Stimulated activated CD4-positive, alpha-beta T cell treated with anti-CD3 and anti-CD28 coated beads, Interleukin-15, amount 100 ng/mL, for 1 hour (primary cell): Measurements from ENCODE around the gene SPEN.
"Not testable (repeated sequence)": the region's sequence is repeated elsewhere in the genome, so short reads cannot be mapped to it uniquely, and the experiment has no call there.

ENCODE experiments used
- DNase-seq, 2 donors: peaks; one replicate each; pipeline ENCODE4 v3.0.0-alpha.2; 2020; ENCODE audit warnings: low read depth in 1 of 2, low spot score in 1 of 2

The SPEN gene, protein sequence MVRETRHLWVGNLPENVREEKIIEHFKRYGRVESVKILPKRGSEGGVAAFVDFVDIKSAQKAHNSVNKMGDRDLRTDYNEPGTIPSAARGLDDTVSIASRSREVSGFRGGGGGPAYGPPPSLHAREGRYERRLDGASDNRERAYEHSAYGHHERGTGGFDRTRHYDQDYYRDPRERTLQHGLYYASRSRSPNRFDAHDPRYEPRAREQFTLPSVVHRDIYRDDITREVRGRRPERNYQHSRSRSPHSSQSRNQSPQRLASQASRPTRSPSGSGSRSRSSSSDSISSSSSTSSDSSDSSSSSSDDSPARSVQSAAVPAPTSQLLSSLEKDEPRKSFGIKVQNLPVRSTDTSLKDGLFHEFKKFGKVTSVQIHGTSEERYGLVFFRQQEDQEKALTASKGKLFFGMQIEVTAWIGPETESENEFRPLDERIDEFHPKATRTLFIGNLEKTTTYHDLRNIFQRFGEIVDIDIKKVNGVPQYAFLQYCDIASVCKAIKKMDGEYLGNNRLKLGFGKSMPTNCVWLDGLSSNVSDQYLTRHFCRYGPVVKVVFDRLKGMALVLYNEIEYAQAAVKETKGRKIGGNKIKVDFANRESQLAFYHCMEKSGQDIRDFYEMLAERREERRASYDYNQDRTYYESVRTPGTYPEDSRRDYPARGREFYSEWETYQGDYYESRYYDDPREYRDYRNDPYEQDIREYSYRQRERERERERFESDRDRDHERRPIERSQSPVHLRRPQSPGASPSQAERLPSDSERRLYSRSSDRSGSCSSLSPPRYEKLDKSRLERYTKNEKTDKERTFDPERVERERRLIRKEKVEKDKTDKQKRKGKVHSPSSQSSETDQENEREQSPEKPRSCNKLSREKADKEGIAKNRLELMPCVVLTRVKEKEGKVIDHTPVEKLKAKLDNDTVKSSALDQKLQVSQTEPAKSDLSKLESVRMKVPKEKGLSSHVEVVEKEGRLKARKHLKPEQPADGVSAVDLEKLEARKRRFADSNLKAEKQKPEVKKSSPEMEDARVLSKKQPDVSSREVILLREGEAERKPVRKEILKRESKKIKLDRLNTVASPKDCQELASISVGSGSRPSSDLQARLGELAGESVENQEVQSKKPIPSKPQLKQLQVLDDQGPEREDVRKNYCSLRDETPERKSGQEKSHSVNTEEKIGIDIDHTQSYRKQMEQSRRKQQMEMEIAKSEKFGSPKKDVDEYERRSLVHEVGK (N-terminal part only)

DNA sequence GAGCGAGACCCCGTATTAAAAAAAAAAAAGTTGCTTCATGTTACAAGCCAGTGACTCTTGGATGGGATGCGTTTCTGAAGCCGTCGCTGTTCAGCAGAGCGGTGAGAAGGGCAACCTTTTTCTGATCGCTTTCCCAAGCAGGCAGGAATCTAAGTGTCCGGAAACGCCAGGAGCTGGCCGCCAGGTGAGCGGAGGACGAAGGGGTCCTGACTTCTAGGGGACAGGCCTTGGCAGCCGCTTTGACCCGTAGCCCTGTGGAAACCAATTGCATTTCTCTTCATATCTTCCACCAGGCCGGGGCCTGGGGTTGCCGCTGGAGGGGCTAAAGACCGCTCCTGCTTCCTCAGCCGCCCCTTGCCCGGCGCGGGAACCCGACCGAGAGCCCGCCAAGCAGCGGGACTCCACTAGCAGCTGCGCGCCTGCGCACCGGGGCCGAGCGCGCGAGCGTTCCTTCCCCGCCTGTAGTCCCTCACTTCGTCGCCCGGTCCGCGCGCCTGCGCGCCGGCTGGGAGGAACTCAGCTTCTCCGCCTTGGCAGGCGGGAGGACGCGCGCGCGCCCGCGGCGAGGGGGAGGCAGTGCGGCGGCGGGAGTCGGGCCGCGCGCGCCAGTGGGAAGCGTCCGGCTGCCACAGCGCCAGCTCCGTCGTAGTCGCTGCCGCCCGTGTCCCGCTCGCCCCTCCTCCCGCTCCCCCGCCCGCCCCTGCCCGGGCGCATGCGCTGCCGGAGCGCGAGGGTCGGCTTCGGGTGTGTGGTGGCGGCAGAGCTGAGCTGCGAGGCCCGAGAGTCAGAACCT, at the start of gene SPEN:
SPEN (plus strand) TSS at position 608 of the 793 bp plus-strand sequence. CDS start 361 bp downstream, outside the sequence.
- peak; percentile 97 for DNase-seq

DNA sequence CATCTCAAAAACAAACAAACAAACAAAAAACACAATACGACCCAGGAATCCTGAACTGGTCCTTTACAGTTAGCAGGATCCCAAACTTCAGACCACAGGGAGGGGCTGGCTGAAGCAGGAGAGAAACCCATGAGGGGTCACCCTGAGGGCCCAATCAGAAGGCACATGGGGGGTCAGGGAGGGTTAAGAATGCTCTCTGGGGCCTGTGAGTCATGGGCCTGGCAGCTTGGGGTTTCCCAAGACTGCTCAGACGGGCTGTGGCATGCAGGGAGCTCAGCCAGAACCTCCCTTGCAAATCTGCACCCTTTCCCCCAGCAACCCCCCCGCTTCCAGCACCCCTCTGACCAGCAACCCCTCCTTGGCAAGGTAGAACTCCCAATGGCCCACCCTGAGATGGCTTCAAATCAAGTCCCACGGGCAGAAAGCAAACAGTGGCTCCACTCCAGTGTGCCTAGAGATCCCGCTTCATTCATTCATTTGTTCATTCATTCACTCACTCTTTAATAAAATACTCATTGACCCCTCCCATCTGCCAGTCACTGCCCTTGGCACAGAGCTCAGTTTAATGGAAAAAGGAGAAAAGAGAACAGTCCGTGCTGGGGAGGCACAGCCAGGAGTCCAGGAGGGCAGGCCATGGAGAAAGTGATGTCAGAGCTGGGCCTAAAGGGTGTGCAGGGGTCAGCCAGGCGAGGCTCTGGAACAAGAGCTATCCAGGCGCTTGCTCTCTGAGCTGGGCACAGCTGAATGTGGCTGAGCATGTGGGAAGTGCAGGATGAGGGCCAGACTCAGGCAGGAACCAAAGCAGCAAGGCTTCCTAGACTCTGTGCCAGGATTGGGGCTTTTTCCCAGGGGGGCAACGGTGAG, 48.3 kb upstream of the SPEN start:
- no peak for DNase-seq

DNA sequence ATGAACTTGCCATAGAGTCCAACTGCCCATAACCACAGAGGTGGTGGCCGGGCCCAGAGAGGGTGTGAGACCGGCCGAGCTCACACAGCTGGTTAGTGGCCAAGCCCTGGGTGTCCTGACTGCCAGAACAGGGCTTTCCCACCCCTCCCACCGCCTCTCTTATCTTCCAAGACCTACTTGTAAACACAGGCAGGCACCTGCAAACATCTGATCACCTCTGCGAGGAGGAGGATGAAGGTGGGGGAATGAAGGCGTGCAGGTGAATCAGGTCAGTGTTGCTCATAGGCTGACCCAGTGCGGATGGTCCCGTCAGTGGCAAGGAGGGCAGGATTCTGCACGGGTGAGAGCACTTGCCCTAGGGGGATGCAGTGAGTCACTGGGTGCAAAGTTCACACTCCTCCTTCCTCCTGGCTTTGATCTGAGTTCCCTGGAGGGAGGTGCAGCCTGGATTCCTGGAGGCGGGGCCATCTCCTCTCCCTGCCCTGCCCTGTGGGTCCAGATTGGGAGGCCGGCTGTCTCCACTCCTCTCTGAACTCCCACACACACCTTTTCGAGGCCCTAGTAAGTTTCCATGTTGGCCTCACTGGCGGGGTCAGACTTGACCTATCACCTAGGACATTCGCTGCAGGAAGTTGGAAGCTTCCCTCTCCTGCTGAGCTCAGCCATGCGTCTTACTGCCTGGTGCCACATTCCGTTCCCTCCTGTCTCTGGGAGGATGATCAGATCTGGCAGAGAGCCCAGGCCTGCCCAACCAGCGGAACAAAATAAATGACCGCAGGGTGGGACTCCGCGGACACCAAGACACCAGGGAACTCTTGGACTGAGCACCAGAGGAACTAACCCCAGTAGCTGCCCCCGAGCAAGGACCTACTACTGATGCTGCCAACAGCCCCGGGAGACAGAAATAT, 47.3 kb upstream of the SPEN start:
- DNase-seq: no peak

DNA sequence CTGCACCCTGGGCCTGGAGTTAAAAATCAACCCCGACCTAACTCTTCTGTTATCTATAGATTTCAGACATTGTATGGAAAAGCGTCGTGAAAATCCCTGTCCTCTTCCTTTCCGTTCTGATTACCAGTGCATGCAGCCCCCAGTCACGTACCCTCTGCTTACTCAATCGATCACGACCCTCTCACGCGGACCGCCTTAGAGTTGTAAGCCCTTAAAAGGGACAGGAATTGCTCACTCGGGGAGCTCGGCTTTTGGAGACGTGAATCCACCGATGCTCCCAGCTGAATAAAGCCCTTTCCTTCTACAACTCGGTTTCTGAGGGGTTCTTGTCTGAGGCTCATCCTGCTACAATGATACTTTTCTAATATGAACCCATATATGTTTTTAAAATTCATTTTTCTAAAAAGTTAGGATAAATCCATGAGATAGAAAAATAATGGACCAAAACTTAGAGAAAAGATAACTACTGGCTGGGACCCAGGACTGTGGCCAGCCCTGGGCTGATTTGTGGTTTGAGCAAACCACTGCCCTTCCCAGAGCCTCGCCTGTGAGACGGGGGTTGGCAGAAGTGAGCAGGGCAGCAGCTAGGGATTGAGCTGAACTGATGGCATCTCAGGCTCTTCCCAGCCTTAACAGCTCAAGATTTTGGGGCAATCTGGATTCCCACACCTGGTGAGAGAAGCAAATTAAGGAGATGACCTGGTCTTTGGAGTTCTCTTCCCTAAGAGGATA, 45.1 kb upstream of the SPEN start:
- DNase-seq: no peak

DNA sequence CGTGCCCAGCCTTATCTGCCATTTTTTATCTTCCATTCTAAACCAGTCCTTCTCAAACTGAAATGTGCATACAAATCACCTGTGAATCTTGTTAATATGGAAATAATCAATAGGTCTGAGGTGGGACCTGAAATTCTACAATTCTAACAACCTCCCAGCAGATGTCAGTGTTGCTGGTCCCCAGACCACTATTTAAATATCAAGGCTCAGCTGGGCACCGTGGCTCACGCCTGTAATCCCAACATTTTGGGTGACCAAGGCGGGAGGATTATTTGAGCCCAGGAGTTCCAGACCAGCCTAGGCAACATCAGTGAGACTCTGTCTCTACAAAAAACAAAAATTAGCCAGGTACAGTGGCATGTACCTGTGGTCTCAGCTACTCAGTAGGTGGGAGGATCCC, 44.1 kb upstream of the SPEN start:
- DNase-seq: no peak

DNA sequence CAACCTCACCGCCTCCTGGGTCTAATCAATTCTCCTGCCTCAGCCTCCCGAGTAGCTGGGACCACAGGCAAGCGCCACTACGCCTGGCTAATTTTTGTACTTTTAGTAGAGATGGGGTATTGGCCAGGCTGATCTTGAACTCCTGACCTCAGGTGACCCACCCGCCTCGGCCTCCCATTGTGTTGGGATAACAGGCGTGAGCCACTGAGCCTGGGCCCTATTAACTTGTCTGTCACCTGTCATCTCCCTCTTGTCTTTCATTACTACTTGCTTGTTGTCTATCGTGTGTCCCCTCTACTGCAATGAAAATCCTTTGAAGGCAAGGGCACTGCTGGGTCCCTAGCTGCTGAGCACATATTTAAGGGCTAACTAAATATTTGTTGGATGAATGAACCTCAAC, 43.4 kb upstream of the SPEN start:
- DNase-seq: no peak

DNA sequence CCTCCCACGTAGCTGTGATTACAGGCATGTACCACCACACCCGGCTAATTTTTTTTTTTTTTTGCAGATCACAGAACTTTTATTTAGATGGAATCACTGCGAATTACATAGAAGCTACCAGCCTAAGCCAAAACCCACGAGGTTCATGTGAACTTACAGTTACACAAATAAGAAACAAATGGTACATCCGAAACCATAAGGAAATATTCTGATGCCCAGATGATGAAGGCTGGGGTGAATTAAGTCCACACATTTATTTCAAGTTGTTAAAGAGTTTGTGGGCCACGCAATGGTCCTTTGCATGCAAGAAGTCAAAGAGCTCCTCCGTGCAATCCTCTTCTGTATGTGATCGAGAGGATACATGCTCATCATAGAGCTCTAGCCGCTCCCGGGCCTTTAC, 40.4 kb upstream of the SPEN start:
- no peak for DNase-seq

DNA sequence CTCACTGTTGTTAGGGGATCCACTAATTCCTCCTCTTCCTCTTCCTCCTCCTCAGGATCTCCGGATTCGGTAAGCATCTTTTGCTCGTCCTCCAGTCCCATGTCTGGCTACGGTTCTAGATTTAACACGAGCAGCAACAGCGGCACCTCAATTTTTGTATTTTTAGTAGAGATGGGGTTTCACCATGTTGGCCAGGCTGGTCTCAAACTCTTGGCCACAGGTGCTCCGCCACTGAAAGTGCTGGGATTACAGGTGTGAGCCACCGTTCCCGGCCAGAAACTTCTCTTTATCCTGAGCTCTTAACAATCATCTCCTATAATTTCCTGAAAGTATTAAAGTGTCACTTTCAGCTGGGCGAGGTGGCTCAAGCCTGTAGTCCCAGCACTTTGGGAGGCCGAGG, 40.0 kb upstream of the SPEN start, which contains the start of gene UQCRHL:
UQCRHL (minus strand) TSS at position 101 of the 400 bp plus-strand sequence; CDS start at position 101, 0 bp downstream.
- DNase-seq: not testable (repeated sequence)

DNA sequence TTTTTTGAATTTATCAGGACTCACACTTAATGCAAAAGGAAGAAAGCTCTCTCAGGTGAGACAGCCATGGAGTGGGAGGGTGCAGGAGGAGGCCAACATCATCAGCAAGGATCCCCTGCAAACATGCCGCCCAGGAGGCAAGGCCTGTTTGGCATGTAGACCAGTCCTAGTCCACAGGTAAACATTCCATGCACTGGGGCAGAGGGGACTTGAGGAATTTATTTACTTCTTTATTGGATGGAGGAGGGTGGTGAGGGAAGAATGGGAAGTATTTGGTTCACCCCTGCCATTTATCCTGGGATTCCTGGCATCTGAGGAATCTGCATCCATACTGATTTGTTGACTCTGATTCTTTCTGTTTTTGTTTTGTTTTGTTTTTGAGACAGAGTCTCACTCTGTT, 38.6 kb upstream of the SPEN start:
- no peak for DNase-seq

DNA sequence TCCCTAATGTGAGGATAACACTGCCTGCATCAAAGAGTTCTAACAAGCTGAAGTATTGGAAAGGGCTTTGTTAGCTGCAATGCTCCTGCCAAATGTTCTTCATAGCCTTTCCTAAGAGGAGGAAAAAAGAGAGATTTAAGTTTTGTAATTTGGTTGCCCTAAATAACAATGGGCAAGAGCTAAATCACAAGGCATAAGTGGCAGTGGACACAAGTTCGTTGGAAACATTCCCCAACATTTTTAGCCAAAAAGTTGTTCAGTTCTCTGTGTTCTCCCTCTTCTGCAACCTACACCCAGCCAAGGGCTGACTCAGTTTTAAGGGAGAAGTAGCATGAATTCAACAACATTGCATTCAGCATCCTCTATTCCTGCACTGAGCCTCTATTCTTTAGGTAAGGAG, 37.4 kb upstream of the SPEN start:
- no peak for DNase-seq

DNA sequence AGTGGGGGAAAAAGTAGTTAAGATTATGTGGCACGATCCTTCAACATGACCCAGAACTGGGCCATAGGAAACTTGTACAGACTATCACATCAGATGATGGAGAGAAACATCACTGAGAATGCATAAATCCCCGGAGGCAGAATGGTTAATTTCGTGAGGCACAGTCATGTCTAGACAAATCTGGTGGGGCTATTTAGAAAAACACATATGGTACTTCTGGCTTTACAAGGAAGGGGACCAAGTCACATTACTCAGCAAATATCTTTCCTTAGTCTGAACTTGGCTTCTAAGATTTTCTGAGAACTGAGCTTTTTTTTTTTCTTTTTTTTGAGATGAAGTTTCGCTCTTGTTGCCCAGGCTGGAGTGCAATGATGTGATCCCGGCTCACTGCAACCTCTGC, 30.8 kb upstream of the SPEN start:
- no peak for DNase-seq

DNA sequence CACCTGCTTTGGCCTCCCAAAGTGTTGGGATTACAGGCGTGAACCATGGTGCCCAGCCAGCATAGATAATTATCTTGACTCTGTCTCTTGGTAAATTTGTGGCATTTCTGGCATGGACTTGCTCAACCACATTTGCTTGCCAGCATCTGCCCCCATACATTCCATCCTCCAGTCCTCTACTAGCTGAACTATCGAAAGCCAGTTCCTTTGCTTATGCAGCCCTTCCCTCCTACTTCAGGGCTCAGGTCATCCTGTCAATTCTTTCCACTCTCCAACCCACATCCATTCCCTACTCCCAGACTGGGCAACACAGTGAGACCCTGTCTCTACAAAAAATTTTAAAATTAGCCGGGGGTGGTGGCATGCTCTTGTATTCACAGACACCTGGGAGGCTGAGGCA, 27.0 kb upstream of the SPEN start:
- DNase-seq: no peak

DNA sequence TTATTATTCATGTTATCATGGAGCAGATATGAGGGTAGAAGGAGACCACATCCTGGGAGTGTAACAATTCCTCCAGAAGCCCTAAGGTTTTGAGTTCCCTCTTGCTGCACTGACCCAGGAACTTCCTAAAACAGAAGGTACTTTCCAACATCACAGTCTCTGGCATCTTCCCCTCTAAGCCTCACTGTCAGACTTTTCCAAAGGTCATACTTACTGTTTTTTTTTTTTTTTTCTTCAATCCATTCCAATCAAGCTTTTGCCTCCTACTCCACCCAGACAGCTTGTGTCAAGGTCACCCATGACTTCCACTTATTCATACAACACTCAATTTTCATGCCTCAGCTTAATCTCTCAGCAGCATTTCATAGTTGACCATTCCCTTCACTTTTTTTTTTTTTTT, 21.7 kb upstream of the SPEN start:
- DNase-seq: no peak

DNA sequence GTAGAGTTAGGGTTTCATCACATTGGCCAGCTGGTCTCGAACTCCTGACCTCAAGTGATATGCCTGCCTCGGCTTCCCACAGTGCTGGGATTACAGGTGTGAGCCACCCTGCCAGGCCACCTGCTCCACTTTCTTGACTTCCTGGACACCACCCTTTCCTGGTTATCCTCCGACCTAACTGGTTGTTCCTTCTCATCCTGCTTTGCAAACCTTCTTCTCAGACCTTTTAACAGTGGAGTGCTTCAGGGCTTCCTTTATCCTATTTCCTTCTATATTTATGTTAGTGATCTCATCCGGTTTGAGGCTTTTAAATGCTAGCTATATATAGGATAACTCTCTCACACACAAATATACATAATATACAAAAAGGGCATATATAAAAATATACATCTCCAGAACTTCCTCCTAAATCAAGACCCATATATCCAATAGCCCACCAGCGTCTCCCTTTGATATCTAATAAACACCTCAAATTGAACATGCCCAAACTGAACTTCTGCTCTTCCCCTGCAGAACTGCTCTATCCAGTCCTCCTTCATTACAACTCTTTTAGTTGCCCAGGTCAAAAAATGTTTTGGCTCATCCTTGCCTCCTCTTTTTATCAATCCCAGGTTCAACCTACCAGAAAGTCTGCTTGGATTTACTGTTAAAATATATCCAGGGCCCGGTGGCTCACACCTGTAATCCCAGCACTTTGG, 20.5 kb upstream of the SPEN start:
- no peak for DNase-seq

DNA sequence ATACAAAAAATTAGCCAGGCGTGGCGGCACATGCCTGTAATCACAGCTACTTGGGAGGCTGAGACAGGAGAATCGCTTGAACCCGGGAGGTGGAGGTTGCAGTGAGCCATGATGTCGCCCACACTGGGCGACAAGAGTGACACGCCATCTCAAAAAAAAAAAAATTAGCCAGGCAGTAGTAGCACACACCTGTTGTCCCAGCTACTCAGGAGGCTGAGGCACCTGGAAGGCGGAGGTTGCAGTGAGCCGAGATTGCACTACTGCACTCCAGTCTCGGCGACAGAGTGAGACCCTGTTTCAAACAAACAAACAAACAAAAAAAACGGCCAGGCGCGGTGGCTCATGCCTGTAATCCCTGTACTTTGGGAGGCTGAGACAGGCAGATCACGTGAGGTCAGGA, 19.9 kb upstream of the SPEN start:
- not testable (repeated sequence) for DNase-seq

DNA sequence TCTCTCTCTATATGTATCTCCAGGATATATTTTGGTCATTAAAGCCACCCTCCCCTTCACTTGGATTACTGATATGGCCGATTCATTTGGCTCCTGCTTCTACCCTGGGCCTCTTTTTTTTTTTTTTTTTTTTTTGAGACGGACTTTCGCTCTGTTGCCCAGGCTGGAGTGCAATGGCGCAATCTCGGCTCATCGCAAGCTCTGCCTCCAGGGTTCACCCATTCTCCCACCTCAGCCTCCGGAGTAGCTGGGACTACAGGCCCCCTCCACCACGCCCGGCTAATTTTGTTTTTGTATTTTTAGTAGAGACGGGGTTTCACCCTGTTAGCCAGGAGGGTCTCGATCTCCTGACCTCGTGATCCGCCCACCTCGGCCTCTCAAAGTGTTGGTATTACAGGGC, 18.6 kb upstream of the SPEN start:
- not testable (repeated sequence) for DNase-seq

DNA sequence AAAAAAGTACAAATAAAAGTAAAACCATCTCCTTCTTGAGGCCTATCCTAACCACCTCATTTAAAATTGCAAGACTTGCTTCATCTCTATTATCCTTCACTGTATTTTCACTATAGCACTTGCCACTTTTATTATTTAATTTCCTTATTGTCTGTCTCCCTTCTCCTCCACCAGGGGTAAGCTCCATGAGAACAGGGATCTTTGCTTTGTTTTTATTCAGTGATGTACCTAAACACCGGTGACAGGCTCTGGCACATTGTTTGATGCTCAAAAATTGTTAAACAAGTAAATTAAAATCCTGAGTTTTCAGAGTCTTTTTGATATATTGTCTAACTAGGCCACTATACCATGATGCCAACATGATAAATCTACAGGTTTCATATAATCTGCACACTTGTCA, 17.2 kb upstream of the SPEN start:
- no peak for DNase-seq
